IMR-90 (cell line): ENCODE measurements around the gene CERS6. TPM values are rescaled to one million over a fixed set of nuclear protein-coding genes. Genes with fewer than 3 reads are reported as not detected.

Experiments
- ATAC-seq: fragments of 200-7000 bp; cut with Tn5 transposase; 2 replicates; pipeline ENCODE4 v1.9.1; 2020; ENCODE audit warnings: low read depth, mild to moderate bottlenecking, moderate library complexity
- BruUV-seq: library from RNA; stranded (reverse); fragments of 400-500 nt; replicated peaks from 2 replicates; lab custom pipeline; 2021; lab: Mats Ljungman, UMichigan
- CTCF ChIA-PET: fragments of 300-600 bp; formaldehyde crosslinking; extraction: SDS; loops from one replicate; lab custom pipeline; 2021; ENCODE audit warnings: antibody characterized with exemption; lab: Yijun Ruan, JAX
- POLR2A ChIA-PET: fragments of 300-600 bp; sonication (Branson Sonifier 250); formaldehyde crosslinking; loops from one replicate; lab custom pipeline; 2022; ENCODE audit warnings: antibody characterized with exemption; ENCODE audit not compliant: unreplicated experiment; lab: Charles Lee
- DNase-seq: peaks from one replicate; pipeline ENCODE4 v3.0.0; 2013
- H2AFZ ChIP-seq: replicated peaks from 2 replicates; pipeline ENCODE3; 2013; ENCODE audit warnings: low read length, mild to moderate bottlenecking; ENCODE audit not compliant: poor library complexity
- H2AK5ac ChIP-seq: 2 replicates; pipeline ENCODE4 v1.6.1; 2013; ENCODE audit warnings: low read depth, low read length, inconsistent platforms
- H2AK9ac ChIP-seq: replicated peaks from 2 replicates; pipeline ENCODE3; 2013; ENCODE audit warnings: mild to moderate bottlenecking, low read depth, low read length, moderate library complexity; ENCODE audit not compliant: poor library complexity
- H2BK120ac ChIP-seq: 2 replicates; pipeline ENCODE4 v1.6.1; 2013; ENCODE audit warnings: low read depth, low read length, inconsistent platforms
- H2BK15ac ChIP-seq: 3 replicates; pipeline ENCODE4 v1.6.1; 2013; ENCODE audit warnings: low read depth, low read length, inconsistent platforms
- H2BK20ac ChIP-seq: 2 replicates; pipeline ENCODE4 v1.6.1; 2013; ENCODE audit warnings: low read depth, mild to moderate bottlenecking, inconsistent platforms, low read length, moderate library complexity
- H2BK5ac ChIP-seq: 2 replicates; pipeline ENCODE4 v1.6.1; 2013; ENCODE audit warnings: mild to moderate bottlenecking, low read depth, low read length, inconsistent platforms; ENCODE audit not compliant: poor library complexity, severe bottlenecking
- H3K14ac ChIP-seq: replicated peaks from 2 replicates; pipeline ENCODE4 v1.6.1; 2013; ENCODE audit warnings: low read depth, low read length, inconsistent platforms
- H3K18ac ChIP-seq: 2 replicates; pipeline ENCODE4 v1.6.1; 2013; ENCODE audit warnings: low read depth, low read length, control low read depth
- H3K23ac ChIP-seq: 2 replicates; pipeline ENCODE4 v1.6.1; 2013; ENCODE audit warnings: low read depth, low read length, inconsistent platforms
- H3K27ac ChIP-seq: 2 replicates; pipeline ENCODE4 v1.5.1; 2013; ENCODE audit warnings: mild to moderate bottlenecking, control low read depth, low read length; ENCODE audit not compliant: insufficient read depth
- H3K27me3 ChIP-seq: 2 replicates; pipeline ENCODE4 v1.6.1; 2013; ENCODE audit warnings: low read length; ENCODE audit not compliant: control insufficient read depth, insufficient read depth
- H3K36me3 ChIP-seq: 2 replicates; pipeline ENCODE4 v1.6.1; 2013; ENCODE audit warnings: low read length, mixed read lengths; ENCODE audit not compliant: control insufficient read depth, insufficient read depth
- H3K4ac ChIP-seq: 2 replicates; pipeline ENCODE4 v1.6.1; 2013; ENCODE audit warnings: low read depth, low read length, inconsistent platforms
- H3K4me1 ChIP-seq: 2 replicates; pipeline ENCODE4 v1.6.1; 2013; ENCODE audit warnings: low read length, mixed read lengths; ENCODE audit not compliant: control insufficient read depth, insufficient read depth
- H3K4me2 ChIP-seq: 2 replicates; pipeline ENCODE4 v1.6.1; 2013; ENCODE audit warnings: low read depth, mild to moderate bottlenecking, control low read depth, low read length, moderate library complexity
- H3K4me3 ChIP-seq: 2 replicates; pipeline ENCODE4 v1.5.1; 2013; ENCODE audit warnings: low read depth, mild to moderate bottlenecking, control low read depth, low read length, moderate library complexity; ENCODE audit not compliant: insufficient read depth
- H3K56ac ChIP-seq: 2 replicates; pipeline ENCODE4 v1.6.1; 2013; ENCODE audit warnings: low read length, inconsistent platforms; ENCODE audit not compliant: insufficient read depth; ENCODE audit errors: extremely low read depth
- H3K79me1 ChIP-seq, 2 experiments: 2 replicates each; pipeline ENCODE4 v1.6.1; 2013; ENCODE audit warnings: low read length in 2 of 2, inconsistent platforms in 1 of 2, low read depth in 1 of 2
- H3K9ac ChIP-seq: 2 replicates; pipeline ENCODE4 v1.6.1; 2013; ENCODE audit warnings: low read depth, low read length, control low read depth
- H3K9me1 ChIP-seq: 2 replicates; pipeline ENCODE4 v1.6.1; 2013; ENCODE audit warnings: low read length, inconsistent platforms; ENCODE audit not compliant: insufficient read depth
- H3K9me3 ChIP-seq: 2 replicates; pipeline ENCODE4 v1.6.1; 2013; ENCODE audit warnings: low read length; ENCODE audit not compliant: control insufficient read depth, insufficient read depth
- H4K20me1 ChIP-seq: 2 replicates; pipeline ENCODE4 v1.6.1; 2013; ENCODE audit warnings: low read length, inconsistent platforms; ENCODE audit not compliant: insufficient read depth
- H4K5ac ChIP-seq: 2 replicates; pipeline ENCODE4 v1.6.1; 2013; ENCODE audit warnings: mild to moderate bottlenecking, low read depth, low read length, control low read depth
- H4K8ac ChIP-seq, 2 experiments: 2 replicates each; pipeline ENCODE4 v1.6.1; 2013; ENCODE audit warnings: low read depth in 2 of 2, low read length in 2 of 2, control low read depth in 1 of 2, inconsistent platforms in 1 of 2
- H4K91ac ChIP-seq: 2 replicates; pipeline ENCODE4 v1.6.1; 2013; ENCODE audit warnings: low read depth, low read length, inconsistent platforms; ENCODE audit not compliant: insufficient read depth
- BHLHE40 ChIP-seq: fragments of 150-350 bp; IDR thresholded peaks from 2 replicates; pipeline ENCODE4 v1.6.1; 2016; ENCODE audit warnings: mild to moderate bottlenecking, low read depth, low read length
- MAFK ChIP-seq: IDR thresholded peaks from 2 replicates; pipeline ENCODE4 v1.6.1; 2012; ENCODE audit warnings: low read depth, low read length, improper control_type of control experiment
- MXI1 ChIP-seq: IDR thresholded peaks from 2 replicates; pipeline ENCODE4 v1.6.1; 2012; ENCODE audit warnings: low read depth, mild to moderate bottlenecking, low read length, moderate library complexity, borderline replicate concordance
- WGBS, 2 experiments: methylation state at CpG; one replicate each; pipeline versions ENCODE4 v1.1.5 to v1.1.7; 2013; ENCODE audit warnings: missing lambda C conversion rate in 2 of 2; ENCODE audit not compliant: insufficient read length in 1 of 2; ENCODE audit errors: extremely low coverage in 2 of 2; 5-methylcytosine and 5-hydroxymethylcytosine counted together
- dilution Hi-C: fragments of 300-500 bp; cut with HindIII; formaldehyde crosslinking; loops from one replicate; pipeline ENCODE4 v1.14.3; 2018; ENCODE audit warnings: low sequenced_read_pairs; ENCODE audit not compliant: unreplicated experiment
- in situ Hi-C: fragments of 300-500 bp; cut with MboI; formaldehyde crosslinking; loops from 3 replicates; pipeline ENCODE4 v1.14.3; 2019; ENCODE audit warnings: low sequenced_read_pairs, inconsistent platforms, mixed read lengths
- intact Hi-C: fragments of 100-400 bp; cut with micrococcal nuclease; formaldehyde crosslinking; loops from 2 replicates; pipeline ENCODE4 v1.10.0; 2022
- polyA plus RNA-seq, 3 experiments: library from polyadenylated mRNA; depleted of rRNA; stranded (reverse); fragments of >200 nt; gene quantifications; 2 replicates each; pipeline ENCODE4 v1.2.3, GENCODE V29; 2012; ENCODE audit warnings: low replicate concordance in 1 of 3
- total RNA-seq: library from RNA; depleted of rRNA; stranded (reverse); fragments of >200 nt; gene quantifications from 2 replicates; pipeline ENCODE4 v1.2.3, GENCODE V29; 2012

Gene CERS6
- total and polyA plus RNA-seq, 2 of the 4 experiments (the other 2 are of a cell fraction), result 2.1 to 5.7 TPM

GRCh38 chr2:168679081-168679480, 223.0 kb downstream of the CERS6 start:
- H2BK15ac ChIP-seq, result no peak overlapping the region
- intact Hi-C loops (no loop called here), in situ Hi-C loops (no loop called here), dilution Hi-C loops (no loop called here)
- no peak overlapping the region for H2AK9ac ChIP-seq
- no peak overlapping the region for H3K14ac ChIP-seq
- ATAC-seq (no peak), DNase-seq (no peak)
- no peak overlapping the region for H4K8ac ChIP-seq
- no peak overlapping the region for H2AFZ ChIP-seq
- H3K36me3 ChIP-seq, result no peaks in the 10 kb centered on the region
- H3K27ac ChIP-seq, result no peak overlapping the region
- ChIA-PET CTCF (no interaction called here), POLR2A (no interaction called here)
- H3K23ac ChIP-seq, result no peak overlapping the region
- no peak overlapping the region for H2BK20ac ChIP-seq
- H3K4me2 ChIP-seq, result no peak overlapping the region
- H4K20me1 ChIP-seq, result no peaks in the 10 kb centered on the region
- no peaks in the 10 kb centered on the region for H3K4me1 ChIP-seq
- H3K4me3 ChIP-seq, result no peak overlapping the region
- no peaks in the 10 kb centered on the region for H3K27me3 ChIP-seq
- no peaks in the 10 kb centered on the region for H3K9me1 ChIP-seq
- H3K79me1 ChIP-seq, result no peaks in the 10 kb centered on the region
- H2BK5ac ChIP-seq, result no peak overlapping the region
- BruUV-seq, result no TSS peak
- no peak overlapping the region for H3K9ac ChIP-seq
- no peak overlapping the region for H3K4ac ChIP-seq
- no peak overlapping the region for H4K5ac ChIP-seq
- no peak overlapping the region for H3K56ac ChIP-seq
- H2AK5ac ChIP-seq, result no peak overlapping the region
- H4K91ac ChIP-seq, result no peak overlapping the region
- H2BK120ac ChIP-seq, result no peak overlapping the region
- H3K18ac ChIP-seq, result no peak overlapping the region
- TF ChIP-seq MAFK (no peak), BHLHE40 (no peak), MXI1 (no peak)
- WGBS, 2 experiments, result no CpG with 5 or more reads among the region's 4 CpGs
- H3K9me3 ChIP-seq, result no peaks in the 10 kb centered on the region
